ENCODE results near the gene MIOX.

Gene MIOX

GRCh38 chr22:50454556-50455075 is 32.0 kb upstream of the MIOX start:
- DNase-seq (ENCODE audit: low read depth, low spot score), result no peak

GRCh38 chr22:50455201-50455600 is 31.5 kb upstream of the MIOX start:
- no peak for DNase-seq (ENCODE audit: low read depth, low spot score)

GRCh38 chr22:50456026-50456425 is 30.6 kb upstream of the MIOX start:
- DNase-seq (ENCODE audit: low read depth, low spot score), result no peak

GRCh38 chr22:50456466-50457234 is 30.0 kb upstream of the MIOX start:
- DNase-seq (ENCODE audit: low read depth, low spot score), result no peak

- no peak for DNase-seq (ENCODE audit: low read depth, low spot score)
Observed at GRCh38 chr22:50459016-50459415, 27.6 kb upstream of the MIOX start.

GRCh38 chr22:50459496-50460140 is 27.0 kb upstream of the MIOX start:
- no peak for DNase-seq (ENCODE audit: low read depth, low spot score)

GRCh38 chr22:50460938-50461337 is 25.7 kb upstream of the MIOX start:
- no peak for DNase-seq (ENCODE audit: low read depth, low spot score)

GRCh38 chr22:50461536-50461935 is 25.1 kb upstream of the MIOX start:
- no peak for DNase-seq (ENCODE audit: low read depth, low spot score)

GRCh38 chr22:50461979-50462540 is 24.6 kb upstream of the MIOX start:
- no peak for DNase-seq (ENCODE audit: low read depth, low spot score)

- DNase-seq (ENCODE audit: low read depth, low spot score), result no peak
Observed at GRCh38 chr22:50463188-50463900, 23.3 kb upstream of the MIOX start.

GRCh38 chr22:50464451-50464850 is 22.2 kb upstream of the MIOX start:
- DNase-seq (ENCODE audit: low read depth, low spot score), result no peak

GRCh38 chr22:50465066-50465930 is 21.4 kb upstream of the MIOX start:
- DNase-seq (ENCODE audit: low read depth, low spot score), result no peak

GRCh38 chr22:50467341-50467740 is 19.3 kb upstream of the MIOX start:
- DNase-seq (ENCODE audit: low read depth, low spot score), result no peak

GRCh38 chr22:50467773-50468440 is 18.8 kb upstream of the MIOX start:
- DNase-seq (ENCODE audit: low read depth, low spot score), result no peak

- no peak for DNase-seq (ENCODE audit: low read depth, low spot score)
Observed at GRCh38 chr22:50468626-50469025, 18.0 kb upstream of the MIOX start.

- no peak for DNase-seq (ENCODE audit: low read depth, low spot score)
Observed at GRCh38 chr22:50469377-50470305, 17.0 kb upstream of the MIOX start.

- DNase-seq (ENCODE audit: low read depth, low spot score), result no peak
Observed at GRCh38 chr22:50470491-50470890, 16.2 kb upstream of the MIOX start.

- DNase-seq (ENCODE audit: low read depth, low spot score), result no peak
Observed at GRCh38 chr22:50471197-50471847, 15.3 kb upstream of the MIOX start.

GRCh38 chr22:50471962-50472361 is 14.7 kb upstream of the MIOX start:
- DNase-seq (ENCODE audit: low read depth, low spot score), result no peak

All from iPS DF 19.7 (cell line).